ENCODE results near the gene IGFBP7.

The IGFBP7 gene

DNA sequence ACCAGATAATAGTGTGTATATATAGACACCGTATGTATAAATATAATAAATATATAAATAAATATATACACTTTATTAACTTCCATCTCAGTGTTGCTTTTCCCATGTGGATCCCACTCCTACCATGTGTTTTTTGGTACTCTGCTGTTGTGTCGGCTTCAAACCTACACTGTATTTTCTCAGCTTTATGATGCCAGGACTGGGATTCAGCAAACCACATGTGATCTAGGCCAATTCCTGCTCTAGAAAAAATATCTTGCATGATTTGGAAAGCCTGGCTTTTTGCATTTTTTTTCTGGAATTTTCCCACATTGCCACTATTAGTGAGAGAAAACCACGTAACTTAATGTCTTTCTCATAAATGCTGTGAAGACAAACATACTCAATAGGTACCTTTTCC, 75.7 kb downstream of the IGFBP7 start:
- DNase-seq: no peak

DNA sequence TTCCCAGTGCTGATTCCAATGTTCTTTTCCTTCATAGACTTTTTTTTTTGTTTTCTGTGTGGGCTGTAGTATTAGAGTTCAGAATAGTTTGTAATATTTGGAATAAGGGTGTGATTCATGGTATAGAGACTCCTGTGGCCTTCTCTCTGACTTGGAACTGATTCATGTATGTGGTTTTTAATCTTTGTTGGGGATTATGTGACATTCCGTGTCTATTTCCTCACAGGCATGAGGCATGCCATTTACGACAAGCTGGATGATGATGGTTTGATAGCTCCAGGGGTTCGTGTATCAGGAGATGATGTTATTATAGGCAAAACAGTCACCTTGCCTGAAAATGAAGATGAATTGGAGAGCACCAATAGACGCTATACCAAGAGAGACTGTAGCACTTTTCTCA, 87.1 kb downstream of the IGFBP7 start:
- DNase-seq: no peak

DNA sequence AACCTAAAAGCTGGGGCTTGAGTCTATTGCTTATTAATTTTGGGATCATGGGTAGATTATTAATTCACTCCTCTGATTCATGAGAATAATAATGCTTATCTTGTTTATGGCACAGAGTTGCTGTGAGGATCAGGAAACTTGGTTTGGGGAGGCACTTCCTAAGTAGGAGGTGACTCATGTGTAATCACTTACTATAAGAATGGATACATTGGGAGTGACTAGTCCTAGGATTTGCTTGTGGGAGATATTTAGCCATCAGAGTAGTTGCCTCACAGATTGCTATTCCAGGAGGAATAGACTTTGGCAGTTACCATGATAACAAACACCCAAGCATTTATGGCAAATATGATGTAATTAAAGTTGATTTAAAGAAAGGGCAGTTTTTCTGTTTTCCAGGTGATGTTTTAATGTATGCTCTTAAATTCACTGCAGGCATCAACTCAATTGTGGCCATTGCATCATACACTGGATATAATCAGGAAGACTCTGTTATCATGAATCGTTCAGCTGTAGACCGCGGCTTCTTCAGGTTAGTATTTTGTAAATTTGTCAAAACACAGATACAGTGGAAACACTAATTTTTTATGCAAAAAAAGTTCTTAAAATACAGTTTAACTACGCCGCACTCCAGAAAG, 89.6 kb downstream of the IGFBP7 start:
- DNase-seq: no peak

GRCh38 chr4:57018980-57019379, 91.2 kb downstream of the IGFBP7 start:
- DNase-seq: no peak

DNA sequence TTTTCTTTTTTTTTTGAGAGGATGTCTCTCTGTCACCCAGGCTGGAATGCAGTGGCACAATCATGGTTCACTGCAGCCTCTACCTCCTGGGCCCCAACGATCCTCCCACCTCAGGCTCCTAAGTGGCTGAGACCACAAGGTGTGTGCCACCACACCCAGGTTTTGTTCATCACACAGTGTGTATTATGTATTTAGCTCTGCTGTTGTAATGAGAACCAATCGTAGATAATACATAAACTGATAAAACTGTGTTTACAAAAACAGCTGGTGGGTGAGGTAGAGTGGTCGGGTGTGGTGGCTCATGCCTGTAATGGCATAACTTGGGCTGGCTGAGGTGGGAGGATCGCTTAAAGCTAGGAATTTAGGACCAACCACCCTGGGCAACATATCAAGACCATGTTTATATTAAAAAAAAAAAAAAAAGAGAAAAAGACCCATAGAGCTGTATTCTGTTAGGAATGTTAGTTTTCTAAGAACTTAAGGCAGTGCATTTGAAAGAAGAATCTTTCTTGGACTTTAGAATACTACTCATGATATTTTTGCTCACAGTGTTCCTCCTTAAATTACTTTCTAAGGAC, 96.6 kb downstream of the IGFBP7 start:
- no peak for DNase-seq

DNA sequence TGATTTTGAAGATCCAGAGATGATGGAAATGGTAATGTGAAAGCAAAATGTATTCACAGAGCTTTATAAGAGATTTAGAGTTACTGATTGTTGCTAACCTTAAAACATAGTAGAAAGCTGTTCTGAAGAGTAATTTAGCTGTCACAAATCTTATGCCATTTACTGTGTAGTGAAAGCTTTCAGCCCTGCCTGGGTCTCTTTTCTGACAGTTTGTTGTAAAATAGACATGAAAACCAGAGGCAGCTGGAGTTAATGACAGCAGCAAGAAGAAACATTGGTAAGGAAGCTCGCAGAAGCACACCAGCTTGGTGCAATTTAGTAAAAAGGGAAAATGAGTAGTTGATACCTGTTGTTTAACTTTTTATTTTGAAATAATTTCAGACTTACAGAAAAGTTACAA, 110.4 kb downstream of the IGFBP7 start:
- DNase-seq: no peak

DNA sequence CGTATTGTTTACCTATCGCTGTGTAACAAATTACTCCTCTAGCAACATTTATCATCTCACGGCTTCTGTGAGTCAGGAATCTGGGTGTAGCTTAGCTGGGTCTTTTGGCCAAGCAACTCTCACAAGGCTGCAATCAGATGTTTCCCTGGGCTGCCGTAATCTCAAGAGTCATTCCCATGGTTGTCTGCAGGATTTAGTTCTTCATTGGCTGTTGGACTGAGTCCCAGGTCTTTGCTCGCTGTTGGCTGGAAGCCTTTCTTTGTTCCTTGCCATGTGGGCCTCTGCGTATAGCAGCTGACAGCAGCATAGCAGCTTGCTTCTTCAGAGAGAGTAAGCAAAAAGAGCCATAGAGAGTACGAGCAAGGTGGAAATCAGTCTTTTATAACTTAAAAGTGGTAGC, 114.7 kb downstream of the IGFBP7 start:
- no peak for DNase-seq

DNA sequence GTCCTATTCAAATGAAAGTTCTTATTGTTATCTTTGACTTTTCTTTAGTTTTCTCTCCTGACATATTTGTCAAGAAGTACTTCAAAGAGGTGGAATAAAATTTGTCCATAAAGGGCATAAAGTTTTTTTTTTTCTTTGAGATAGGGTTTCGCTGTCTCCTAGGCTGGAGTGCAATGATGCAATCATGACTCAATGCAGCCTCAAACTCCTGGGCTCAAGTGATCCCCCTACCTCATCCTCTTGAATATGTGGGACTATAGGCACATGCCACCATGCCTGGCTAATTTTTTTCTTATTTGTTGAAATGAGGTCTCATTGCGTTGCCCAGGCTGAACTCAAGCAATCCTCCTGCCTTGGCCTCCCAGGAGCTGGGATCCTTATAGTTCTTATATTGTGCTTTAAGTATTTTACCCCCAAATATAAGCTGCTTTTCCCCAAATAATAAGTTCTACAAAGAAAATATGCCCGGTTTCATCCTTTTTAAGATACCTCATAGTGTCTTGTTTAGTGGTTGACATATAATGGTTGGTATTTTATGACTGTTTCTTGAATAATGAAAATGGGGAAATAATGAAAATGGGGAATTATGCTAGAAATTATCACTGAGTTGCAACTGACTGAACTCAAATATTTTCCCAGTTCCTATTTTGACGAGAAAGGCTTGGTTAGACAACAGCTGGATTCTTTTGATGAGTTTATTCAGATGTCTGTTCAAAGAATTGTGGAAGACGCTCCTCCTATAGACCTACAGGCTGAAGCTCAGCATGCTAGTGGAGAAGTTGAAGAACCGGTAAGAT, 119.9 kb downstream of the IGFBP7 start:
- no peak for DNase-seq

DNA sequence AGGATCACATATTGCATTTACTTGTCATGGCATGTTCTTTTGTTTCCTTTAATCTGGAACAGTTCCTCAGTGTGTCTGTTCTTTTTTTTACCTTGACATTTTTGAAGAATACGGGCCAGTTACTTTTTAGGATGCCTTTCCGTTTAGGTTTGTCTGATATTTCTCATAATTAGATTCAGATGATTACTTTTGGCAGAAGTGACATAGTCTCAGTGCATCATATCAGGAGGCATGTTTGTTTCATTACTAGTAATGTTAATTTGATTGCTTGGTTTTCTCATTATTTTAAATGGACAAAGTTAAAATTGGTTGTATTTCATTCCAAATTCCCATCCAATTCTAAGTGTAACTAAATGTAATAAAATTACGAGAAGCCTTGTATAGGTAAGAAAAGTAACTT, 123.2 kb downstream of the IGFBP7 start:
- DNase-seq: no peak

GRCh38 chr4:56986192-56986591, 124.0 kb downstream of the IGFBP7 start:
- DNase-seq: no peak

DNA sequence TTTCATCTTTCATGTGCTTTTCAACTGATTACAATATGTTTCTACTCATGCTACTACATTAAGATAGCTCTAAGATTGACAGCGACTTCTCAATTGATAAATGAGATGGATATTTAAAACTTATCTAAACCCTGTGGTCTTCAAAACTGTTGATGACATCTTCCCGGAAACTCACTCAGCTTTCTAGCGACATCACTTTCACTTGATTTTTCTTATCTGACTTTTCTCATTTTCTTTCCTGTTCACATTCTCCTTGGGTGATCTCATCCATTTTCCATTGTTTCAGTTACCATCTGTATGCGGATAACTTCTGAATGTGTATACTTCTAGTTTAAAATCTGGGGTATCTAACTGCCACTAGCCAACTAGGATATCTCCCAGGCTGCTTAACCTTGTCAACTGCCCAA, 128.4 kb downstream of the IGFBP7 start:
- no peak for DNase-seq

Data from activated naive CD4-positive, alpha-beta T cell (primary cell).